NCI-H2196 (cell line): ENCODE measurements around the gene CARD11.
A peak's percentile ranks its signal among the peaks of the same experiment; 100 is the strongest.
"Not testable (repeated sequence)": the region's sequence is repeated elsewhere in the genome, so short reads cannot be mapped to it uniquely, and the experiment has no call there.

Experiments
- DNase-seq: peaks from one replicate; lab custom pipeline; 2025; ENCODE audit not compliant: unreplicated experiment; lab: John Stamatoyannopoulos, UW

The CARD11 gene

DNA sequence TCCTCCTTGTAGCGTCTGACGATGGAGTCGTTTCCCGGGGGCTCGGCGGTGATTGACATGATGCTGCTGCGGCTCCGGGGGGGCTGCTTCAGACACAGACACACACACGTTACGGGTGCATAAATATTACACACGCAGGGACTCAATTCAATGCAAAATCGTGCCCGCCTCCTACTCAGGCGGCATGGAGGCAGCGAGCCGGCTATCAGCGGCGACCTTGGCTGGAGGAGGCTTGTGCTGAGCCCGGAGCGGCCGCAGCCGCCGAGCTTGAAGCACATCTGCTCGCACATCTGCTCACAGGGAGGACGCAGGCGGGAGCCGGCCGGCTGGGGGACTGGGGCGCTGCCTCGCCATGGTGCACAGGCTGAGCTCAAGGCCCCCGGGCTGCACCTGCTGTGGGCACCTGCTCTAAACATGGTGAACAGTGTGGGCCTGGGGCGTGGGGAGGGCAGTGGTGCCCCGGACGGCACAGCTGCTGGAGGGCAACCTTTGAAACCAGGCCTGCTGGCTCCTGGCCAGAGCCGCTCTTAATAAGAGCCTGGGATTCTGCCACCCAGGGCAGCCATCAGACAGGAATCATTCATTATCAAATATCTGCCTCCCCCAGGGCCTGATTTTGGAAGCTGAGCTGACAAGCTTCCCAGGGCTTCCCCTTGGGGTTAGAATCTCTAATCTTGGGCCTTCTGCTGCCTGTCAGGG lies 114.9 kb downstream of the CARD11 start:
- DNase-seq = peak; percentile 33

DNA sequence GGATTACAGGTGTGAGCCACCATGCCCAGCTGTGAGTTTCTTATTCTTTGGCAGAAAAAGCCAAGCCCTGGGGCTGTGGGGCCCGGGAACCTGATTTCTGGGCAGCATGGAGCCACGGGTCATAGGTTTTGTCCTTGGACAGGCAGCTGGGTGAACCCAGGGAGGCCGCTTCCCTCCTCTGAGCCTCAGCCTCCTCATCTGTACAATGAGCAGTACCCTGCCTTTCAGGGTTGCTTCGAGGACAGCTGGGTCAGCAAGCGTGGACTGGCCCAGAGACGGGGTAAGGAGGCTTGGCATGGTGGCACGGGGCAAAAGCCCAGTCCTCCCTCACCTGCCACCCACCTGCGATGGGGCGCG lies 115.4 kb downstream of the CARD11 start:
- no peak for DNase-seq

DNA sequence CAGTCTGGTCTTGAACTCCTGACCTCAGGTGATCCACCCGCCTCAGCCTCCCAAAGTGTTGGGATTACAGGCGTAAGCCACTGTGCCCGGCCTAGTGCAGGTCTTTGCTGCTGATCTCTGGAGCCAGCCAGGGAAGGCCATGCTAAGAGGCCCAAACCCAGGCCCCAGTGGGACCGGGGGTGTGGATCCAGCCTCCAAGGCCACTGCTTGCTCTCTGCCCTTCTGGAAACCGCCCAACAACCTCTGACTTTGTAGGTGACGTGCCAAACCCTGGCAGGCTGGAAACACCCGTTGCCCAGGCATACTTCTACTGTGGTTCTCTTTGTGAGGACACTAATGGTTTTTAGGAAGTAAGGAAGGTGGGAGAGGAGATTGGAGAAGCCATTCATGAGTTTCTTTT lies 116.1 kb downstream of the CARD11 start:
- DNase-seq = no peak

DNA sequence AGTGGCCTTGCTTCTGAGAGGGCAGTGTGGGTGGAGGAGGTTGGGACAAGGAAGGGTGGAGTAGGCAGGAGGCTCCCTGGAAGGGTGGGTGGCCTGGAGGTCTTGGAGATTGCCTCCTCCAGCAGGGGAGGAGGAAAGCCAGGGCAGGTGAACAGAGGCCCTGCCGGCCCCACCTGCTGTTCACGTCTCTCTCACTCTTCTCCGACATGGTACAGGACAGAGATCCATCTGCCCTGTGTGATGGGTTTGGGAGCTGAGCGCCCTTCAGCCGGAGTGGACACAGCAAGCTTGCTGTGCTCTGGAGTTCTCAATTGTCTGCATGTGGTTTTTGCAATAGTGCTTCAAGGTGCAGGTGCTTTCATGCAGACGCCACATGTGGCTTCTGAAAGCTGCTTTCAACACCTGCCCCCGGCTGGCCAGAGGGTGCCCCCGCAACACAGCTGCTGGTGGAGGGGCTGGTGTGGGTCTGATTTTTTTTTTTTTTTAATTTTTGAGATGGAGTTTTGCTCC lies 116.7 kb downstream of the CARD11 start:
- no peak for DNase-seq

DNA sequence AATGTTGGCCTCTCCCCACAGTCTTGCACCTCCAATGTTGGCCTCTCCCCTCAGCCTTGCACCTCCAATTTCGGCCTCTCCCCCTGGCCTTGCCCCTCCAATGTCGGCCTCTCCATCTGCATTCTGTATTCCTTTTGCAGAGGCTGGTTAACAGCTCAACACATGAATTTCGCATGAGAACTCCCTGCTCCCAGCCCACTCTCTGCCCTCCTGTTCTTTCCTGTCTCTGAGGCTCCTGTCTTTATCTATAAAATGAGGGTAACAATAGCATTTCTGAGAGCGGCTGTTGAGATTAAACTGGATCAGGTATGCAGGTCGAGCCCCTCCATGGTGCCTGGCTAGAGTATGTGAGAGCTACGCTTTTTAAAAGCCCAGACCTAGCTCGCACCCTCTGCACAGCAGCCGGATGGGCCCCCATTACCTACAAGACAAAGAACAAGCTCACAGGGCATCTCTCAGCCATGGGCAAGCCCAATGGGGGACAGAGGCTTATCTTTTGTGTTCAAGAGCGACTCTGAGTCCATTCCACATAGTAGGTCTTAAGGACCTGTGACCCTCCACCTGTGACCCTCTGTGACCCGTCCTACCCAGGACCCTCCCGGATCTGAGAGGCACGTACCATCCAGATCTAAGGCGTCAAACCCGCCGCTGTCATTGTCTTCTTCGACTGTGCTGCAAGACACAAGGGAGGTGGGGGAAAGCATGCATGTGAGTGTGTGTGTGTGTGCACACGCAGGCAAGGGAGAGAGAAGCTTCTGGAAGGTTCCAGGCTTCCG lies 117.4 kb downstream of the CARD11 start:
- DNase-seq = no peak

DNA sequence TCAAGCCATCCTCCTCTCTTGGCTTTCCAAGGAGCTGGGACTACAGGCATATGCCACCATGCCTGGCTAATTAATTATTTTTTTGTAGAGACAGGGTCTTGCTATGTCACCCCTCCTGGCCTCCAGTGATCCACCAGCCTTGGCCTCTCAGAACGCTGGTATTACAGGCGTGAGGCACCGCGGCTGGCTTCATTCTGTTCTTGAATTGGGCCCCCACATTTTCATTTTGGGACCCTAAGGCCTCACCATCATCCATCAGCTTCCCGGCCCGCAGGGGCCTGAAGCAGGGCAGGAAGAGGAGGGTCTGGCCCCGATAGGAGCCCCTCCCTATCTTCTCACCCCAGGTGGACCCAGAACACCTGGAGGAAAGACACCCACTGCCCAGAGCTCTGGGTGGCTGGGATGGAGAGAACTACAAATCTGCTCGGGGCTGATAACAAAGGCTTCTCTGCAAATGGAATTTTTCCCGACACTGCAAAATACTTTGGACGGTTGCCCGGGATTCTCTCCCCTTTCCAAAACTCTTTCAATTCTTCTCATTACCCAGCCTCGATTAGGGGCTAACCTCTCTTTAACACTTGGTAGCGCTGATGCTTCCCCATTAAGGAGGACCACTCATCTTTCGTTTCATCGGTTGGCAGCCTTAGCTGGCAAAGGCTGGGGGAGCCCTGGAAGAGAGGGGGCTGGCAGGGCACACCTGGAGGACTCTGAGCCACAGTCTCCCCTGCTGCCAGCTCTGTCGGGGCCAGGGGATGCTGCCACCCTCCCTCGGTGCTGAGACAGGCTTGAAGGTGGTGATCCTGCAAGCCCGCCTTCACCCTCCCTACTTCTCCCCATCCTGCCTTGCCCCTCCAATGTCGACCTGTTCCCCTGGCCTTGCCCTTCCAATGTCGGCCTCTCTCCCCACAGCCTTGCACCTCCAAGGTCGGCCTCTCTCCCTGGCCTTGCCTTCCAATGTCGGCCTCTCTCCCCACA lies 118.5 kb downstream of the CARD11 start:
- no peak for DNase-seq

DNA sequence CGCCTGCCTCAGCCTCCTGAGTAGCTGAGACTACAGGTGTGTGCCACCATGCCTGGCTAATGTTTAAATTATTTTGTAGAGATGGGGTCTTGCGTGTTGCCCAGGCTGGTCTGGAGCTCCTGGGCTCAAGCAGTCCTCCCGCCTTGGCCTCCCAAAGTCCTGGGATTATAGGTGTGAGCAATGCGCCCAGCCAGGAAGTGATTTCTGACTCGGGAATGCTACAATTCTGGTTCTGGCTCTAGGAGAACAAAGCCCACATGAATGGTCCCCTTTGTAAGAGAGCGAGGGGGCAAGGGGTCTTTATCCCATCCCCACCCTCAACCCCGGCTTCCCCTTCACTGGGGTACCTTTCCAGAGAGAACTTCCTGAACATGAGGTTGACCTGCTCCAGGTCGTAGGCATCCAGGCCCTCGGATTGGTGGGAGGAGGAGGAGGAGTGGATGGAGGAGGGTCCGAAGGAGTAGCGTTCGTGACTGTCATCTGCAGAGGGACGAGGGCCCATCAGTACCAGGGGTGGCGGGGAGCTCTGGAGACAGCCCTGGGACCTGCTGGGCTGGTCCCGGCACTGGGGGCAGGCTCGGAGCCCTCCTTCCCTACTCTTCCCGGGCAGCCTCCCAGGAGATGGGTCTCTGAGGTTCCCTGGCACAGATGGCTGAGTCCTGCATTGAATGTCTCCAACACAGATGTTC lies 119.6 kb downstream of the CARD11 start:
- DNase-seq = no peak

DNA sequence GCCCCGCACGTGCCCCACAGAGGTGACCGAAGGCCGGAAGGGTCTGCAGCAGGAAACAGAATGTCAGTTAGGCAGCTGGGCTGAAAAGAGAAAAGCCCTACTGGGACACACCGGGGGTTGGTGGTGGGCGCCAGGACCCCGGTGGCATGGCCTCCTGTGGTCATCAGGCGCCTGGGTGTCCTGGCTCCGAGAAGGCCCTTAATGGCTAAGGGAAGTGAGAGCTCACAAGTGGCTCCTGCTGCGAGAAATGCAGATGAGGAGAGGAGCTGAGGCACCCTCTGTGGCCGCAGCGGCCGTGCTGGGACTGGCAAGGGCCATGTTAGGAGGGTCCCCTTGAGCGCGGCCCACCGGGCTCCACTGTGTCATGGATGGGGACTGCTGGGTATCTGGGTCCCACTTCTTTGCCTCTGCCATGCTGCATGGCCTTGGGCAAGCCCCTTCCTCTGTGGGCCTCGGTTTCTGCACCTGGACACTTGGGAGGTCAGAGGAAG lies 120.3 kb downstream of the CARD11 start:
- DNase-seq = no peak

DNA sequence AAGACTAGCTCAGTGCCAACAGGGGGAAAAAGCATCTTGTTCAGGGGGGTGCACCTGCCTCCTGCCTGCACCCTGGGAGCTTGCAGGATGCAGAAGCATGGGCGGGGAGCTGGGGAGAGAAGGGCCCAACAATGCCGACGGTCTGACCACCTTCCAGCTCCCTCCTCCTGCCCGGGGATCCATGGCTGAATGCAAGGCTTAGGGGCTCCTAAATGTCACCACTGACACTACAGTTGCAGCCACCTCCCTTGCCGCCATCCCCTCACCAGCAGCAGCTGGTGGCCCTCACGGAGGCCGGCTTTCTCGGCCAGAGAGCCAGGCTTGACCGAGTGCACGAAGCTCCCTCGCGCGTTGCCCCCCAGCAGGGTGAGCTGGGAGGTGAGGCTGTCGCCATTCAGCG lies 120.8 kb downstream of the CARD11 start:
- DNase-seq = no peak

DNA sequence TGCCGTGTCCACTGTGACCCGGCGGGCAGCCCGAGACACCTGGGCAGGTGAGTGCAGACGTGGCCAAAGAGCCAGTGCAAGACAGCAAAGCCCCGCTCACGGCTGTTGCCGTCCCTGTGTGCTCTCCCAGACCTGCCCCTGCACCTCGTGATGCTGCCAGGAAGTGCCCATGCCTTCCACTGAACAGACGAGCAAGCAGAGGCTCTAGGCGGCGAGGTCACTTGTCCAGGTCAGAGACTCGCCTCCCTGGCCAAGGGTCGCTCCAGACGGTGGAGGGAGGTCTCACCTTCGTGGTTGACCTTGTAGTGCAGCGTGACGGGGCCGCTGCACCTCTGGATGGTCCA lies 121.3 kb downstream of the CARD11 start:
- no peak for DNase-seq

DNA sequence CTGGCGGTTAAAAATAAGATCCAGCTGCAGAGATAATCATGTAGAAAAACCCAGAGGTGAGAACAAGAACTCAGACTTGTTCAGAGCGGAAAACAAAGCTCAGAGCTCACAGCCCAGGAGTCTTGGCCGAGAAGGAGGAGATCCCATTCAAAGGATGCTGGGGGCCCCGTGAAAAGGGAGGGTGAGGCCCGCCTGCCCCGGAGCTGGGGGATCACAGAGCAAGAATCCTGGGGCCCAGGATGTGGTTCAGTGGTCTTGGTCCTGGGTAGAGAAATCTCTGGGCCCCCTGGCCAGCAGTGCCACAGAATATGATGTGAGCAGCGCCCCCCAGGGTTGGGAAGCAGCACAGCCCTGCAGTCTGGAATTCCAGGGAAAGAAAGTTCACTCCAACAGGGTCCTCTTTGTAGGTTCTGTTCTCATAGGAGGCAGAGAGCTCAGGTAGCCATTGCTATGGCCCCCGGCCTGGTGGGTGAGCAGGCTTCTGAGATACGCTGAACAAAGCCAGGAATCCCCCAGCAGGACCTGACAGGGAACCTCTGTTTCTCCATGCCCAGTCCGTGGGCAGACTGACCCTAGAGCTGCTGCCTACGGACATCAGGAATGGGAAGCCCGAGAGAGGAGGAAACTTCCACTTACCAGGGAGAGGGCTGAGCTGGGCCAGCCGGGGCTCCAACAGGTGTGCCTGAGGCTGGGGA lies 121.9 kb downstream of the CARD11 start:
- no peak for DNase-seq

DNA sequence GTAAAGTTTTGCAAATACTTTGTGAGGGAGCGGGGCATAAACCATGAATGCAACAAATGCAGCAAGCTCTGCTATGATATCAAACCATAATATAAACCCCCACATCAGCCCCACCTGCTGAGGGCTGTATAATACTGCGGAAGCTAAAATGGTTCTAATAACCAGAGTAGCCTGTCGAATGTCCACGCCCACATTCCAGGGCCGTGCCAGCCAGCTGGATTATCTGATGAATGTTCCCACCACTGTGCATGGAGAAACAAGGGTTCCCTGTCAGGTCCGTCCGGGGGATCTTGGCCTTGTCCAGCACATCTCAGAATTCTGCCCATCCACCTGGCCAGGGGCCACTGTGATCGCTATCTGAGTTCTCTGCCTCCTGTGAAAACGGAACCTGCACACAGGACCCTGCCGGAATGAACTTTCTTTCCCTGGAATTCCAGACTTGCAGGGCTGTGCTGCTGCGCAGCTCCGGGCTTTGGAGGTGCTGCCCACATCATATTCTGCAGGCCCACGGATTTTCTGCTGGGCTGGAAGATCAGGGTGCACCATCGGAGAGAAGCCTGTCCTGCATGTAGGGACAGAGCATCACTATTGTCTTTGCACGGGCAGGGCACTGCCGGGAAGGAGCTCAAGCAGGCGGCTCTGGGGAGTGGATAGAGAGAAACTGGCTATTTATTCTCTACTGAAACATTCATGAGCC lies 122.6 kb downstream of the CARD11 start:
- no peak for DNase-seq

DNA sequence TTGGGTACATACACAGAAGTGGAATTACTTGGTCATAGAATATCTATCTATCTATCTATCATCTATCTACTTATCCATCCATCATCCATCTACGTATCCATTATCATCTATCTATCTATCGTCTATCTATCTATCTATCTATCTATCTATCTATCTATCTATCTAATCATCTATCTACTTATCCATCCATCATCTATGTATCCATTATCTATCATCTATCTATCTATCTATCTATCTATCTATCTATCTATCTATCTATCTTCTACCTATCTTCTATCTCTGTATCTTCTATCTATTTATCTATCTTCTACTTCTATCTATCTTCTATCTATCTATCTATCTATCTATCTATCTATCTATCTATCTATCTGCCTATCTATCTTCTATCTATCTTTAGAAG lies 123.2 kb downstream of the CARD11 start:
- not testable (repeated sequence) for DNase-seq

DNA sequence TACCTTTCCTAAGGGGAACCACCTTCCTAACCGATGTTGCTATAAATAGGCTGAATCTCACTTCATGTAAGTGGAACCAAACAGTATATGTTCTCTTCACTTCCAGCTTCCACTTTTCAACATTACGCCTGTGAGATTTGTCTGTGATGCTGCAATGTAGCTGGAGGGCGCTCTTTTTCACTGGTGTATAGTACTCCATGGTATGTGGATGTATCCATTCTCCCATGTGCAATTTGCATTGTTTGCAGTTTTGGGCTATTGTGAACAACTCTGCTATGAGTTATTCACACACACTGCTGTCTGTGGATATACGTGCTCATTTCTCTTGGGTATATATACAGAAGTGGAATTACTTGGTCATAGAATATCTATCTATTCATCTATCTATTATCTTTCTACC lies 123.6 kb downstream of the CARD11 start:
- no peak for DNase-seq

DNA sequence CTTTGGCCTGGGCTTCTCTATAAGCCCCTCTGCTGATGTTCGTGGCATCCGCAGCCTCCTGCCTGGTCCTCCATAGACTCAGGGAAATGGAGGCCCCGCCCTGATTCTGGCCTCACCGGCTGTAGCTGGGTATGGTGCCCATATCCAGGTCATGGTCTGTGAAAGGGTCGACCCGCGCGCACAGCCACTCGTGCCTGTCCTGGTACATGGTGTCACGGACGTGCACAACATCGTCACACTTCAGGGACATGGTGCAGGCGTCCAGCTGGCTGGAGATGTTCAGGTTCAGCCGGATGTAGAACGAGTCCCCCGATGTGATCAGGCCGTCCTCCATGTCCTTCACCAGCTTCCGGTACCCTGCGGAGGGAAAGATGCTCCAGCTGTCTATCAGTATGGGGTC lies 124.4 kb downstream of the CARD11 start:
- DNase-seq = no peak

DNA sequence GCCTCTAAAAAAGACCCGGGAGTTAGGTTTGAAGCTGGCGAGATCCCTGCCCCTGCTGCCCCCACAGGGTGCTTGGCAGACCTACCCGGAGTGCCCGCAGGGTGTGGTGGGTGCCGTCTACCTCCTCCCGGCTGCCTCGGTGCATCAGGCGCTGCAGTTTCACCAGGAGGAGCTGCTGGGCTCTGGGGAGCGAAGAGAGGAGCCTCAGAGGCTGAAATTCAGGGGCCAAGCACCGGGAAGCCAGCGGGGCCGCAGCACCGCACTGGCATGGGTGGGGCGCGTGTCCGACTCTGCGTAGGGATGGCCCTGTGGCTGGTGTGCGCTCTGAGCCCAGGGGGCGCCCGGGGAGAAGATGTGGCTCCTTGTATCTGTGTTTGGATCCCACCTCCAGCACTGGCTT lies 125.3 kb downstream of the CARD11 start:
- no peak for DNase-seq

DNA sequence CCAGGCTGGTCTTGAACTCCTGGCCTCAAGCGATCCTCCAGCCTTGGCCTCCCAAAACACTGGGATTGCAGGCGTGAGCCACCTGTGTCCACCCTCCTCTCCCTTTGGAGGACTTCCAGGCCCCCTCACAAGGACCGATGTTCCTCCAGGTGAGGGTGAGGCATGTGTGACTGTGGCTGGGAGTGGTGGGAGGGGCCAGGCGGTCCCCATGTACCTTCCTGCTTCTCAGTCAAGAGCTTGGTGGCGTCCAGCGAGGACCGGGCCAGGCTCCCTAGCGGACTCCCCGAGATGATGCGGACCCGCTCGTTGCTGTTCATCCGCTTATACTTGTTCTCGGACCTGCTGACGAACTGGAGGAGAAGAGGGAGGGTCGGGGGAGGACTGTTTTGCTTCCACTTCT lies 128.6 kb downstream of the CARD11 start:
- no peak for DNase-seq

DNA sequence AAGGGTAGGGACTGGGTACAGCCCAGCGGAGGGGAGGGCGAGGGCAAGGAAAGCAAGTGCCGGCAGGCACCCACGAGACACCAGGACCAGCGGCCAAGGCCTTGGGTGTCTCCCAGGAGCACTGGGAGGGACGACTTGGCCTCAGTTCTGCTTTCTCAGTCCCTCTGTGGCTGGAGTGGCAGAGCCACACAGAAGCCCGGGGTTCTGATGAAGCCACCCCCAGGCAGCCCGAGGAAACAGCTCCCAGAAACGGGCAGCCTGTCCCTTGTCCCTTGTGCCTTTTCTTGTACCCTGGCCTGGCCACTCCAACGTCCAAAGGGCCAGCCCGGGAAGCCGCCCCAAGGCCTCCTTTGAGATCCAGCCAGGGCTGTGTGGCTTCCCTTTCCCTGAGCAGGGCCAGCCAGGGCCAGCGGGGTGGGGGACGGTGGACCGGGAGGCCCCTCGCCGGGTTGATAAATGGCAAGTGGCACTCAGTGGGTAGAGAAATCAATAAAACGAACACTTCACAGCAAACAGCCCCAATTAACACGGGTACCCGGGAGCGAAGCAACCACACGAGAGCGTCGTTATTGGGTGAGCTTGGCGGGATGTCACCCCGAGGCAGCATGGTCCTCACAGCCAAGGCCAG lies 129.8 kb downstream of the CARD11 start:
- no peak for DNase-seq
